Pancreas (tissue), 10 donors: ENCODE data around the gene ZBTB24. TPM values are rescaled to one million over a fixed set of nuclear protein-coding genes. Genes with fewer than 3 reads are reported as not detected.
A peak's percentile ranks its signal among the peaks of the same experiment; 100 is the strongest.

ENCODE experiments used
- ATAC-seq, 4 donors: fragments of 200-7000 bp; cut with Tn5 transposase; one replicate each; pipeline versions ENCODE4 v1.8.0 to v1.9.1; 2020; ENCODE audit warnings: mild to moderate bottlenecking in 4 of 4, moderate library complexity in 4 of 4
- DNase-seq, 6 donors: peaks; one replicate each; pipeline ENCODE4 v3.0.0-alpha.2; 2020
- FAIRE-seq: peaks from 2 replicates; lab custom pipeline; 2012; peaks lifted over from hg19 to GRCh38; lab: Jason Lieb, UNC
- H3K27ac ChIP-seq, 4 donors: fragments of 200-600 bp; sonication (generic); 1 replicate in 3 of 4; 2 replicates in 1 of 4; pipeline versions ENCODE4 v1.5.0 to v1.8.0; 2020
- H3K27me3 ChIP-seq, 4 donors: fragments of 200-600 bp; one replicate each; pipeline ENCODE4 v1.8.0; 2021
- H3K36me3 ChIP-seq, 3 donors: fragments of 200-600 bp; sonication (generic) in 1 of 3; one replicate each; pipeline versions ENCODE4 v1.5.0 to v1.8.0; 2020 to 2021
- H3K4me1 ChIP-seq, 3 donors: fragments of 200-600 bp; one replicate each; pipeline ENCODE4 v1.8.0; 2021
- H3K4me3 ChIP-seq, 4 donors: fragments of 200-600 bp; sonication (generic) in 2 of 4; one replicate each; pipeline versions ENCODE4 v1.5.0 to v1.8.0; 2020 to 2021
- H3K9me3 ChIP-seq, 4 donors: fragments of 200-600 bp; one replicate each; pipeline ENCODE4 v1.8.0; 2021
- CTCF ChIP-seq, 4 donors: fragments of 200-600 bp; sonication (generic) in 3 of 4; IDR thresholded peaks; one replicate each; pipeline versions ENCODE4 v1.5.0 to v1.8.0; 2021; ENCODE audit warnings: antibody characterized with exemption in 4 of 4
- WGBS, 2 donors: extraction: QIAGEN DNeasy Blood & Tissue Kit; methylation state at CpG; one replicate each; pipeline ENCODE4 v1.1.7; 2013; 5-methylcytosine and 5-hydroxymethylcytosine counted together
- intact Hi-C, 3 donors: fragments of 100-400 bp; cut with DNase I; formaldehyde crosslinking; loops; one replicate each; pipeline versions ENCODE4 v1.11.1 to v1.14.2; 2022
- polyA plus RNA-seq, 2 donors: library from polyadenylated mRNA; stranded (reverse); fragments of 200-250 nt; gene quantifications; one replicate each; pipeline ENCODE4 v1.2.3, GENCODE V29; 2013
- total RNA-seq, 6 donors: library from RNA; stranded (reverse); fragmentation: NEBNext Ultra II Directional in 4 of 6; extraction: Animal tissue kit (Norgen Biotek cat#: 25700) in 4 of 6; gene quantifications; one replicate each; pipeline versions ENCODE4 v1.2.1 to v1.2.4, GENCODE V29; 2021 to 2023
- donor health status: healthy with polysubstance abuse.
- donor health status: DM: no; HTN: no; CAD: no; lungs with moderate emphysema.
- donor health status: DM: no; HTN: no; CAD: no.
- donor health status: control.
- donor health status: control.
- donor health status: Bipolar disorder and iron deficiency.
- donor health status: DM: yes; HTN: yes; CAD: no.
- donor health status: DM: no; HTN: no; CAD: no.
- donor health status: DM: no; HTN: no; CAD: no.
- donor health status: DM: yes; HTN: yes; CAD: no.

Gene ZBTB24
- total and polyA plus RNA-seq, 8 donors, result 2.2 to 4.3 (median 2.8) TPM

- Histone ChIP-seq H3K27ac (no peak overlapping the region), H3K9me3 (no peaks in the 10 kb centered on the region), H3K4me1 (no peaks in the 10 kb centered on the region), H3K4me3 (no peak overlapping the region), H3K36me3 (no peaks in the 10 kb centered on the region), H3K27me3 (no peaks in the 10 kb centered on the region)
- no peak for FAIRE-seq
- no peak for TF ChIP-seq CTCF (IDR thresholded peaks at IDR 0.05)
- WGBS, 2 donors, result 88 to 94% methylated on average over 3 of the region's 3 CpGs
- intact Hi-C loops, result no loop called here
- no peak for DNase-seq
- no peak for ATAC-seq
Measured at GRCh38 chr6:109429496-109429895, 53.5 kb downstream of the ZBTB24 start.

- FAIRE-seq (no peak), ATAC-seq (peak in 1 of 4 donors; percentile 48), DNase-seq (no peak)
- no peaks in the 10 kb centered on the region for H3K27me3 ChIP-seq
- WGBS, 2 donors, result 60 to 71% methylated on average over 7 of the region's 7 CpGs
- H3K9me3 ChIP-seq, result no peaks in the 10 kb centered on the region
- intact Hi-C loops, result no loop called here
- H3K4me1 ChIP-seq, result no peaks in the 10 kb centered on the region
- H3K27ac ChIP-seq, result no peak overlapping the region
- TF ChIP-seq CTCF (IDR thresholded peaks at IDR 0.05), result no peak
- no peaks in the 10 kb centered on the region for H3K36me3 ChIP-seq
- no peak overlapping the region for H3K4me3 ChIP-seq
Measured at GRCh38 chr6:109428889-109429477, 54.0 kb downstream of the ZBTB24 start.

- Histone ChIP-seq H3K36me3 (no peaks in the 10 kb centered on the region), H3K27ac (no peak overlapping the region), H3K4me1 (no peaks in the 10 kb centered on the region), H3K4me3 (no peak overlapping the region), H3K9me3 (no peaks in the 10 kb centered on the region), H3K27me3 (no peaks in the 10 kb centered on the region)
- DNase-seq (no peak), ATAC-seq (no peak), FAIRE-seq (no peak)
- 79 to 81% methylated on average over 2 of the region's 2 CpGs for WGBS, 2 donors
- TF ChIP-seq CTCF (IDR thresholded peaks at IDR 0.05), result no peak
- intact Hi-C loops, result no loop called here
Measured at GRCh38 chr6:109424946-109425345, 58.1 kb downstream of the ZBTB24 start.

- FAIRE-seq (no peak), ATAC-seq (peak in 1 of 4 donors; percentile 40), DNase-seq (no peak)
- no peaks in the 10 kb centered on the region for H3K36me3 ChIP-seq
- H3K4me1 ChIP-seq, result no peaks in the 10 kb centered on the region
- intact Hi-C loops, result no loop called here
- TF ChIP-seq CTCF (IDR thresholded peaks at IDR 0.05), result no peak
- H3K9me3 ChIP-seq, result no peaks in the 10 kb centered on the region
- H3K4me3 ChIP-seq, result no peak overlapping the region
- H3K27ac ChIP-seq, result no peak overlapping the region
- no peaks in the 10 kb centered on the region for H3K27me3 ChIP-seq
- 74 to 78% methylated on average over 1 of the region's 1 CpG for WGBS, 2 donors
Measured at GRCh38 chr6:109421184-109421583, 61.8 kb downstream of the ZBTB24 start.

- H3K4me1 ChIP-seq, result no peaks in the 10 kb centered on the region
- H3K36me3 ChIP-seq, result no peaks in the 10 kb centered on the region
- 39 to 47% methylated on average over 1 of the region's 1 CpG for WGBS, 2 donors
- no peaks in the 10 kb centered on the region for H3K9me3 ChIP-seq
- no peak overlapping the region for H3K27ac ChIP-seq
- intact Hi-C loops, result no loop called here
- DNase-seq, result no peak
- H3K4me3 ChIP-seq, result no peak overlapping the region
- no peak for FAIRE-seq
- TF ChIP-seq CTCF (IDR thresholded peaks at IDR 0.05), result no peak
- H3K27me3 ChIP-seq, result no peaks in the 10 kb centered on the region
- no peak for ATAC-seq
Measured at GRCh38 chr6:109420751-109421150, 62.3 kb downstream of the ZBTB24 start.
